ENCODE results near the gene ARL3.

DNA sequence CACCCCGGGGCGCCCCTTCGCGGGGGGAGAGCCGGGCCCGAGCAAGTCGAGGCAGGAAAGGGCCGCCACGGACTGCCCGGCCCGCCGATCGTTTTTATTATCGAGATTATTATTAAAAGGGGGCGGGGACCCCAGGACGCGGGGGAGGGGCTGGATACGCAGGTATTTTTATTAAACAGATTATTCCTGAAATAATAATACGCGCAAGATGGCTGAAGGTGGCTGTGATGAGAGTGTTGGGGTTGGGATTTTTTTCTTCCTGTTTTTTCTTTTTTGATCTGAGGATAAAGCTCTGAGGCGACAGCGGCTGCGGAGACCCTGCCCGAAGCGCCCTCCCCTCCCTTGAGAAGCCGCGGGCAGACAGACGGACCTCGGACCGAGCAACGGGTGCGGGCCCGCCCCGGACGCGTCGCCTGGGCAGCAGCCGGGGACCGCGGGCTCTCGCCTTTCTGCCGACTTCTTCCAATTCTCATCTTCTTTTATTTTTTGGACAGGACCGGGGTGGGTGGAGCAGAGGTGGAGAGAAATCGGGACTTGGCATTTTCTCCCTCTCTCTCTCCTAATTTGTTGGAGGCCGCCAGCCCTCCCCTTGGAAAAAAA is 71.4 kb downstream of the ARL3 start:
- TF ChIP-seq, protein P1, sequence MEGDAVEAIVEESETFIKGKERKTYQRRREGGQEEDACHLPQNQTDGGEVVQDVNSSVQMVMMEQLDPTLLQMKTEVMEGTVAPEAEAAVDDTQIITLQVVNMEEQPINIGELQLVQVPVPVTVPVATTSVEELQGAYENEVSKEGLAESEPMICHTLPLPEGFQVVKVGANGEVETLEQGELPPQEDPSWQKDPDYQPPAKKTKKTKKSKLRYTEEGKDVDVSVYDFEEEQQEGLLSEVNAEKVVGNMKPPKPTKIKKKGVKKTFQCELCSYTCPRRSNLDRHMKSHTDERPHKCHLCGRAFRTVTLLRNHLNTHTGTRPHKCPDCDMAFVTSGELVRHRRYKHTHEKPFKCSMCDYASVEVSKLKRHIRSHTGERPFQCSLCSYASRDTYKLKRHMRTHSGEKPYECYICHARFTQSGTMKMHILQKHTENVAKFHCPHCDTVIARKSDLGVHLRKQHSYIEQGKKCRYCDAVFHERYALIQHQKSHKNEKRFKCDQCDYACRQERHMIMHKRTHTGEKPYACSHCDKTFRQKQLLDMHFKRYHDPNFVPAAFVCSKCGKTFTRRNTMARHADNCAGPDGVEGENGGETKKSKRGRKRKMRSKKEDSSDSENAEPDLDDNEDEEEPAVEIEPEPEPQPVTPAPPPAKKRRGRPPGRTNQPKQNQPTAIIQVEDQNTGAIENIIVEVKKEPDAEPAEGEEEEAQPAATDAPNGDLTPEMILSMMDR (IDR thresholded peaks at IDR 0.05; ENCODE audit: insufficient read depth, low read depth, low read length), result no peak
- TF ChIP-seq EZH2 (IDR thresholded peaks at IDR 0.05; ENCODE audit: insufficient read depth, low read length), result no peak

All from astrocyte (in vitro differentiated cells and primary cell).